ENCODE data around the gene RYR2. TPM values are rescaled to one million over a fixed set of nuclear protein-coding genes. Genes with fewer than 3 reads are reported as not detected.

The RYR2 gene
- total RNA-seq, 1 donor from 2014 or later: 7.8 TPM

DNA sequence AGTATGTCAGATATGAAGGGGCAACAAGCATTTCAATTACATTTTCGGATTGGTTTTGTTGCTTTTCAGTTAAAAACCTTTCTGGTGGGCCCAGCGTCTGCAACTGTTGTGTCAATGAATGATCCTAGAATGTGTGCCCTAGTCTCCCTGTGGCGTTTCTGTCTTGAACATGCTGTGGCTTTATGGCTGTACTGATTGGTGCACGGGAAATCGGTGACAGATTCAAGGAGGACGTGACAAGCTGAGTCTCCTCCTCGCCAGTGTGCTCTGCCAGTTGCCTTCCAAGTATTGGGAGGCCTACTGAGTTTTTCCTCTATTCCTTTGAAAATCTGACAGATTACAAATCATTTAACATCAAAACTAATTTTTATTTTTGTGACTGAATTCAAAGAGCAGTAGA is 721.2 kb downstream of the RYR2 start:
- H3K4me3 ChIP-seq: no peak overlapping the region
- no peaks in the 10 kb centered on the region for H3K4me1 ChIP-seq
- no peaks in the 10 kb centered on the region for H3K9me3 ChIP-seq
- H3K36me3 ChIP-seq: no peaks in the 10 kb centered on the region
- DNase-seq (no peak), ATAC-seq (no peak)
- no peak overlapping the region for H3K27ac ChIP-seq
- TF ChIP-seq, protein P1, sequence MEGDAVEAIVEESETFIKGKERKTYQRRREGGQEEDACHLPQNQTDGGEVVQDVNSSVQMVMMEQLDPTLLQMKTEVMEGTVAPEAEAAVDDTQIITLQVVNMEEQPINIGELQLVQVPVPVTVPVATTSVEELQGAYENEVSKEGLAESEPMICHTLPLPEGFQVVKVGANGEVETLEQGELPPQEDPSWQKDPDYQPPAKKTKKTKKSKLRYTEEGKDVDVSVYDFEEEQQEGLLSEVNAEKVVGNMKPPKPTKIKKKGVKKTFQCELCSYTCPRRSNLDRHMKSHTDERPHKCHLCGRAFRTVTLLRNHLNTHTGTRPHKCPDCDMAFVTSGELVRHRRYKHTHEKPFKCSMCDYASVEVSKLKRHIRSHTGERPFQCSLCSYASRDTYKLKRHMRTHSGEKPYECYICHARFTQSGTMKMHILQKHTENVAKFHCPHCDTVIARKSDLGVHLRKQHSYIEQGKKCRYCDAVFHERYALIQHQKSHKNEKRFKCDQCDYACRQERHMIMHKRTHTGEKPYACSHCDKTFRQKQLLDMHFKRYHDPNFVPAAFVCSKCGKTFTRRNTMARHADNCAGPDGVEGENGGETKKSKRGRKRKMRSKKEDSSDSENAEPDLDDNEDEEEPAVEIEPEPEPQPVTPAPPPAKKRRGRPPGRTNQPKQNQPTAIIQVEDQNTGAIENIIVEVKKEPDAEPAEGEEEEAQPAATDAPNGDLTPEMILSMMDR (IDR thresholded peaks at IDR 0.05): no peak
- H3K27me3 ChIP-seq: no peaks in the 10 kb centered on the region
- intact Hi-C loops (cut with DNase I): no loop called here

DNA sequence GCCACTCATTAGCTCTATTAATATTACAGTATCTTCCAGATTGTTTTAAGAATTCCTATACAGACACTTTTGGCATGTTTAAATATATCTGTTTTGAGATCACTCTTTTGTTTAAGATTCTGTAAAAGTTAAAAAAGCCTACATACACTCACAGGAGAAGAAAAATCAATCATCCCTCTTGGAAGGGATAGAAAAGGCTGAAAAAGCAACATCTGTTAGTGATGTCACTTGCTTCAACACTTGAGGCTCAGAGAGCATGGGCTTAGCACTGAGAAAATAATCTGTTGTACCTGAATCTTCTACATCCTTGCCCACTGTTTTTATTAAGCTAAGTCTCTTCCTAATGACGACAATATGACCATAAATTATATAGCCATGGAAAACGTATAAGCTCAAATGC is 721.8 kb downstream of the RYR2 start:
- Histone ChIP-seq H3K27me3 (no peaks in the 10 kb centered on the region), H3K4me1 (no peaks in the 10 kb centered on the region), H3K9me3 (no peaks in the 10 kb centered on the region), H3K36me3 (no peaks in the 10 kb centered on the region), H3K27ac (no peak overlapping the region), H3K4me3 (no peak overlapping the region)
- DNase-seq (no peak), ATAC-seq (no peak)
- intact Hi-C loops (cut with DNase I): no loop called here
- TF ChIP-seq, protein P1 (IDR thresholded peaks at IDR 0.05): no peak

DNA sequence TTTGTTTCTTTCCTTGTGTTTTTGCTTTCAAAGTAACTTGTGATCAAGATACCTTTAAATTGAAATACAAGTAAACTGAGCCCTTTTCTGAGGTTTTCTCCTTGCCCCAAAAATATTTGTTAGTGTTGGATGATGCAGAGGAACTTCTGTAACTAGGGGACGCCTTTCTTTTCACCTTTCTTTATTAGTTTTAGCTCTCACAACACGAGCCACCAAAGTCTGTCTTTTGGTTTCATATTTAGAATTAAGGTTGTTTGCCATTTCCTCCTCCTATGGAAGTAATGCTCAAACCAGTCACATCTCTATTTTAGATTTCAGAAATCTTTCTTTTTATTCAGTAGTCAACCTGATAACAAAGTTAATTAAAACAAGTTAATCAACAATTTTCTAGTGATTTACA is 727.9 kb downstream of the RYR2 start:
- Histone ChIP-seq H3K27me3 (no peaks in the 10 kb centered on the region), H3K36me3 (no peaks in the 10 kb centered on the region), H3K4me1 (no peaks in the 10 kb centered on the region), H3K9me3 (no peaks in the 10 kb centered on the region), H3K4me3 (no peak overlapping the region), H3K27ac (no peak overlapping the region)
- DNase-seq (no peak), ATAC-seq (no peak)
- intact Hi-C loops (cut with DNase I): no loop called here
- TF ChIP-seq, protein P1 (IDR thresholded peaks at IDR 0.05): no peak

DNA sequence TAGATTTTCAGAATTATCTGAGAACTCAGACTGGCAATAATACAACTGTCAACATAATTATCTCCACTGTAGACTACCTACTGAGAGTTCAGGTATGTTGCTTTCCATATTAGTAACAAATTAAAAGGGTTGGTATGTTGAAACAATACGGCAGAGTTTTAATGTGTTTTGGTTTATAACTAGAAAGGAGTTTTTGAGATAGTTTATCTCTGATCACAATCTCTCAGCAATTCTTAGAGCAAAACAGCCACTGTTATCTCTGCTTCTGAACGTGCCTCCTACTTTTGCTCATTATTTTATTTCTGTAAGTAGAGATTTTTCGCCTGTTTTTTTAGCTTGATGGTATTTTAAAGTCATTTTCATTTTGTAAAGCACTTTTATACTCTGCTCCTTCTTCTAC is 730.0 kb downstream of the RYR2 start:
- Histone ChIP-seq H3K27ac (no peak overlapping the region), H3K4me3 (no peak overlapping the region), H3K9me3 (no peaks in the 10 kb centered on the region), H3K4me1 (no peaks in the 10 kb centered on the region), H3K36me3 (no peaks in the 10 kb centered on the region), H3K27me3 (no peaks in the 10 kb centered on the region)
- DNase-seq (no peak), ATAC-seq (no peak)
- TF ChIP-seq, protein P1 (IDR thresholded peaks at IDR 0.05): no peak
- intact Hi-C loops (cut with DNase I): no loop called here

DNA sequence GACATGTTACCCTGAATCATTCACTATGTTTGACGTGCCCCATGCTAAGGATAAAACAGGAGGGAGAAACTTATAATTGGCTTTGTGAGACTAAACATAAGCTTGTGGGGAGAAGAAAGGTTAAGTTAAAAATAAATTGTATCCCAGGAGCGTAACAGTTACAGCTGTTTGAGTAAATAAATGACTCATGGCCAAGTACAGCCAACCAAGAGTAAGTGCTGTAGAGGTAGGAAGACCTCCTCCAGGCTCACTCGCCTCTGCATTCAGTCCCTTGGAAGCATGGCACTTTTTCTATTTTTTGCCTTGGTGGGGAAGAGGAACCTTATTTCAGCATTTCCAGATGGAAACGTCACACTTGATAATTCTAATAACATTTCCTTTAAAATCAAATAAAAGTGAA is 732.3 kb downstream of the RYR2 start:
- no peak overlapping the region for H3K4me3 ChIP-seq
- intact Hi-C loops (cut with DNase I): no loop called here
- H3K27me3 ChIP-seq: no peaks in the 10 kb centered on the region
- no peaks in the 10 kb centered on the region for H3K9me3 ChIP-seq
- no peak overlapping the region for H3K27ac ChIP-seq
- H3K36me3 ChIP-seq: no peaks in the 10 kb centered on the region
- DNase-seq (no peak), ATAC-seq (no peak)
- TF ChIP-seq, protein P1 (IDR thresholded peaks at IDR 0.05): no peak
- H3K4me1 ChIP-seq: no peaks in the 10 kb centered on the region

DNA sequence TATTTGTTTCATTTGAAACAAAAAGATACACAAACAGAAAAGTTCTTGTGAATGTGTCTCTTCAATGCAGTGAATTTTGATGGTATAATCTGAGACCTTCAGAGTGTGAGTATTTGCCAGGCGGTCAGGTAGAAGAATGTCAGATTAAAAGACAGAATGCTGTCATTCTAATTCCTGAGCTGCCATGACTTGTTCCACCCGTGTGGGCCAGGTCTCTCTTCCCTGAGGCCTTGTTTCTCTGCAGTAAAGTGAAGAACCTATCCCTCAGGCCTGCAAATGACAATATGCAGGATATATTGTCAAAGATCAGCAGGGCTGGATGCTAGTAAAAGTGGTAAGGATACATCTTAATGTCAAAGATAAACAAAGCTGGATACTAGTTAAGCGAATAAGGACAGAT is 737.4 kb downstream of the RYR2 start:
- DNase-seq (no peak), ATAC-seq (no peak)
- Histone ChIP-seq H3K27me3 (no peaks in the 10 kb centered on the region), H3K4me1 (no peaks in the 10 kb centered on the region), H3K27ac (no peak overlapping the region), H3K36me3 (no peaks in the 10 kb centered on the region), H3K9me3 (no peaks in the 10 kb centered on the region), H3K4me3 (no peak overlapping the region)
- TF ChIP-seq, protein P1 (IDR thresholded peaks at IDR 0.05): no peak
- intact Hi-C loops (cut with DNase I): no loop called here
